Colonic mucosa (tissue), 4 donors: ENCODE data around the gene UCKL1. TPM values are rescaled to one million over a fixed set of nuclear protein-coding genes. Genes with fewer than 3 reads are reported as not detected.

Source experiments
- DNase-seq: peaks from one replicate; pipeline ENCODE4 v3.0.0-alpha.2; 2020
- H3K27ac ChIP-seq: fragments of 200-600 bp; one replicate; pipeline ENCODE4 v1.8.0; 2021
- H3K27me3 ChIP-seq: fragments of 200-600 bp; one replicate; pipeline ENCODE4 v1.8.0; 2021
- H3K36me3 ChIP-seq: fragments of 200-600 bp; one replicate; pipeline ENCODE4 v1.8.0; 2021
- H3K4me1 ChIP-seq: fragments of 200-600 bp; one replicate; pipeline ENCODE4 v1.8.0; 2021; ENCODE audit warnings: mild to moderate bottlenecking
- H3K4me3 ChIP-seq: fragments of 200-600 bp; one replicate; pipeline ENCODE4 v1.8.0; 2021
- H3K9ac ChIP-seq, 2 donors: one replicate each; pipeline ENCODE4 v1.7.0; 2013; ENCODE audit warnings: control low read depth in 2 of 2, low read depth in 2 of 2, low read length in 2 of 2
- H3K9me3 ChIP-seq: fragments of 200-600 bp; one replicate; pipeline ENCODE4 v1.8.0; 2021
- intact Hi-C: fragments of 100-400 bp; cut with DNase I; formaldehyde crosslinking; loops from one replicate; pipeline ENCODE4 v1.14.1; 2022
- total RNA-seq, 2 donors: library from RNA; stranded (reverse); fragmentation: NEBNext Ultra II Directional in 1 of 2; extraction: Animal tissue kit (Norgen Biotek cat#: 25700) in 1 of 2; gene quantifications; one replicate each; pipeline ENCODE4 v1.2.1, GENCODE V29; 2021
- TF ChIP-seq, protein P1 (sequence below): fragments of 200-600 bp; IDR thresholded peaks from one replicate; pipeline ENCODE4 v1.8.0; 2022; ENCODE audit warnings: antibody characterized with exemption, mild to moderate bottlenecking
- donor health status: healthy.
- donor health status: DM: no; HTN: no; CAD: no.
- donor health status: DM: no; HTN: no; CAD: no.

Gene UCKL1
- total RNA-seq, 2 donors from 2014 or later, result 33.6 to 49.5 TPM

DNA sequence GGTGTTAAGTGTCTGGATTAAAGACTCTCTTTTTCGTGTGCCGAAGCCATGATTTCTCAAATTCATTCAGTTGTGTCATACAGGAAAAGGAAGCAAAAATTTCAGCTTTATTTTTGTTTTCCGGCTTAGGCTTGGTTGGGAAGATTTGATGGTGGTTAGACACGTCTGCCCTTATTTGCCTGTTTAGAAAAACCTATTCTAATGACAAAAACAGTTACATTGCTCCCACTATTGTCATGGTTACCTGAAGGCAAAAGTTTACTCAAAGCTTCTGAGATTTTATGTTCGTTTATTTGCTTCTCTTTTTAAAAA, 60.3 kb downstream of the UCKL1 start:
- Histone ChIP-seq H3K27ac (peak overlapping the region; percentile 91), H3K27me3 (no peaks in the 10 kb centered on the region), H3K9ac (peak overlapping the region; percentile 70 to 82), H3K4me1 (peaks cover 9% of the 10 kb centered on the region), H3K9me3 (no peaks in the 10 kb centered on the region), H3K36me3 (no peaks in the 10 kb centered on the region), H3K4me3 (peak overlapping the region; percentile 56)
- TF ChIP-seq, protein P1, sequence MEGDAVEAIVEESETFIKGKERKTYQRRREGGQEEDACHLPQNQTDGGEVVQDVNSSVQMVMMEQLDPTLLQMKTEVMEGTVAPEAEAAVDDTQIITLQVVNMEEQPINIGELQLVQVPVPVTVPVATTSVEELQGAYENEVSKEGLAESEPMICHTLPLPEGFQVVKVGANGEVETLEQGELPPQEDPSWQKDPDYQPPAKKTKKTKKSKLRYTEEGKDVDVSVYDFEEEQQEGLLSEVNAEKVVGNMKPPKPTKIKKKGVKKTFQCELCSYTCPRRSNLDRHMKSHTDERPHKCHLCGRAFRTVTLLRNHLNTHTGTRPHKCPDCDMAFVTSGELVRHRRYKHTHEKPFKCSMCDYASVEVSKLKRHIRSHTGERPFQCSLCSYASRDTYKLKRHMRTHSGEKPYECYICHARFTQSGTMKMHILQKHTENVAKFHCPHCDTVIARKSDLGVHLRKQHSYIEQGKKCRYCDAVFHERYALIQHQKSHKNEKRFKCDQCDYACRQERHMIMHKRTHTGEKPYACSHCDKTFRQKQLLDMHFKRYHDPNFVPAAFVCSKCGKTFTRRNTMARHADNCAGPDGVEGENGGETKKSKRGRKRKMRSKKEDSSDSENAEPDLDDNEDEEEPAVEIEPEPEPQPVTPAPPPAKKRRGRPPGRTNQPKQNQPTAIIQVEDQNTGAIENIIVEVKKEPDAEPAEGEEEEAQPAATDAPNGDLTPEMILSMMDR, result no peak
- intact Hi-C loops, result no loop called here
- DNase-seq, result no peak

DNA sequence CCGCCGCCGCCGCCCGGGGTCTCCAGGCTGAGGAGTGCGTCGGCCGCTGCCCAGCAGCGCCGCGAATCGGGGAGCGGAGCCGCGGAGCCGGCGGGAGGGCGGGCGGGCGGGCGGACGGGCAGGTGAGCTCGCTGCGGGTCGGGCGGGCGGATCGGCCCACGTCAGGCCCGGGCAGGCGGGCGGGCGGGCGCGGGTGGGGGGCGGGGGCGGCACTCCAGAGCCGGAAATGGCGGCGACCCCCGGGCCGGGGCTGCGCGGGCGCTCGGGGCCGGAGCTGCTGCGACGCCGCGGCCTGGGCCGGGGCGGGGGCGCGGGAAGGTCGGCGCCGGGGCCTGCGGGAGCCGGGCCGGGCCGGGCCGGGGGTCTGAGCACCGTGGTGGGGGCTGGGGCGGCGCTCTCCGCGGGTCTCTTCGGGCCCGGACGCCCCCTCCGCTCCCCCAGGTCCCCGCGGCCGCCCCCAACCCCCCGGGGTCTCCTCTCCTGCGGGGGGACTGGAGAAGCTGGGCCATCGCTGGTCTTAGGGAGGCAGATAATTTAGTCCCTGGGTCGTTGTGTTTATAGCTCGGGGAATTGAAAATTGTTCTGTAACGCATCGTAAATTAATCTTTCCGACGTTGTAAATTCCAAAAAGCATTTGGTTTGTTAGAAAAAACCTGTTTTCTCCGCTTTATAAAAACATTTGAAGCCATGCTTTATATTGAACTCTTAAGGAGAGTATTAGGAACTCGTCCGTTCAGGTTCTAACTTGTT, 60.8 kb downstream of the UCKL1 start:
- Histone ChIP-seq H3K9me3 (no peaks in the 10 kb centered on the region), H3K36me3 (peaks cover 4% of the 10 kb centered on the region), H3K4me3 (peak overlapping the region; percentile 56), H3K4me1 (peaks cover 9% of the 10 kb centered on the region), H3K9ac (peak overlapping the region; percentile 64 to 82), H3K27me3 (no peaks in the 10 kb centered on the region), H3K27ac (peak overlapping the region; percentile 91)
- no peak for DNase-seq
- TF ChIP-seq, protein P1, result no peak
- intact Hi-C loops, result no loop called here

DNA sequence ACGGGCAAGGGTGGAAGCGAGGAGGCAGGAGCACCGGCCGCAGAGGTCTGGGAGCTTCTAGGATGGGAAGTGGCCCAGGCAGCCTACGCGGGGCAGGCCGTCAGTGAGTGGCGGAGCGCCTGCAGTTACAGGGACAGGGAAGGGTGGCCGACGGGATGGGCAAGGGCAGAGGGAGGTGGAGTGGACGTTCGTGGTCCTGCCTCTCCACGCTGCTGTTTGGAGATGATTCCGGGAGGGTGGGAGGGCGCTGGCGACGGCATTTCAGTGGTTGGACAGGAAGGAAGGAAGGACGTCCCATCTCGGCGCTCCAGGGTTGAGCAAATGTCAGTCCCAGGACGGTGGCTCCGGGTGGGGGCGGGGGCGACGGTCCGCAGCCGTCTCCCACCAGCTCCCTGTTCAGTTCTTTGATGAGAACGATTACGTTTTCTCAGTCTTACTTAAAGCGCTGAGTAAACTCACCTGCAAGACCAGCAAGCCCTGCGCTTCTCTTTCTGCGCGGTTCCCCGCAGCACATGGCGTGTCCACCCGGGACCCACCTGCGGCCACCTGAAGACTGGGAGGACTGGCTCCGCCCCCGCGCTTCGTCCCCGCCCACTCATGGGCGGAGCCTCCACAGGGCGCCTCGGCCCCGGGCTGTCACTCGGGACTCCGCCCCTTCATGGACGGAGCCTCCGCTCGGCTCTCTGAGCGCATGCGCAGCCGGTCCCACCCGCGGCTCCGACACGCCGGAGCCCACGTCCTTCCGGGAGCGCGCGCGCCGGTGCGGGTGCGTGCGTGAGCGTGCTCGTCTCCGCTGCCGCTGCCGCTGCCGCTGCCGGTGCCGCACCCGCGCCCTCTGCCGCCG, 61.6 kb downstream of the UCKL1 start, which contains the start of gene DNAJC5:
TSS of gene DNAJC5 (plus strand) at position 769 of the 844 bp plus-strand sequence. CDS start 33,220 bp downstream, outside the sequence.
- Histone ChIP-seq H3K27me3 (no peaks in the 10 kb centered on the region), H3K9me3 (no peaks in the 10 kb centered on the region), H3K36me3 (peaks cover 7% of the 10 kb centered on the region), H3K27ac (peak within 1 kb of the TSS; percentile 91), H3K4me3 (peak within 1 kb of the TSS; percentile 56), H3K9ac (peak within 1 kb of the TSS; percentile 67 to 82), H3K4me1 (peaks cover 9% of the 10 kb centered on the region)
- intact Hi-C loops, result no loop called here
- peak; percentile 96 for DNase-seq
- TF ChIP-seq, protein P1, result no peak

DNA sequence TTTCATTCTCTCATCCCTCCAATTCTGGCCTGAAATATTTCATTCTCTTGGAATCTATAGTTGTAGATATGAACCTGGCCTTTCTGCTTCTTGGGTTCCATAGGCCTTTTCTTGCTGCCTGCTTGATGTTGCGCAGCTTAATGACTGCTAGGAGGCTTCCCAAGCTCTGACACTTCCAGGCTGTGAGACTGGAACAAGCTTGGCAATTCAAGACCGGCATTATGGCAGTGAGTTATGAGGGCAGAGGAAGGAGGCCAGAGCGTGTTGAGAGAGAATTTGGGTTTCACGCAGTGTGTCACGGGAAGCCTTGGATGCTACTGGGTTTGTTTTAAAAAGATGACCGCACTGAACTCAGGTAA, 62.2 kb downstream of the UCKL1 start:
- peaks cover 8% of the 10 kb centered on the region for H3K36me3 ChIP-seq
- peaks cover 9% of the 10 kb centered on the region for H3K4me1 ChIP-seq
- no peaks in the 10 kb centered on the region for H3K9me3 ChIP-seq
- H3K9ac ChIP-seq, result peak overlapping the region; percentile 27 to 67
- no peak overlapping the region for H3K27ac ChIP-seq
- H3K27me3 ChIP-seq, result no peaks in the 10 kb centered on the region
- intact Hi-C loops, result no loop called here
- TF ChIP-seq, protein P1, result no peak
- peak overlapping the region; percentile 50 for H3K4me3 ChIP-seq
- DNase-seq, result no peak

DNA sequence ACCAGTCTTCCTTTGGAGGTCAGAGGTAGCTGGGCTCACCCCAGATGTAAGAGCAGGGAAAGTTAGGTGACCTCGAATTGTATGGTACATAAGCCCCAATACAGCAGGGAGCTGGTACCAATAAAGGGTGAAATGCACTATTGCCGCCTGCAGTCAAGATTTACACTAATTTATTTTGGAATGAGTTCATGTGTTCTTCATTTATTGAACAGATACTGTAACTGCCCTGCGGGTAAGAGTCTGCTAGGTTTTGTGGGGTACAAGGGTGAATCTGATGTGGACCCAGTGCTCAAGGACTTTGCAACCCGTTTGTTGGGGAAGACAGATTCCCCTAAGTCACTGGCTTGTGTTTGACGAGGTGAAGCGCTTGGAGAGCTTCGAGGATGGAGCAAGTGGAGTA, 63.8 kb downstream of the UCKL1 start:
- Histone ChIP-seq H3K27ac (no peak overlapping the region), H3K4me1 (peaks cover 9% of the 10 kb centered on the region), H3K9ac (no peak overlapping the region), H3K4me3 (no peak overlapping the region), H3K36me3 (peaks cover 12% of the 10 kb centered on the region), H3K27me3 (no peaks in the 10 kb centered on the region), H3K9me3 (no peaks in the 10 kb centered on the region)
- intact Hi-C loops, result no loop called here
- DNase-seq, result no peak
- TF ChIP-seq, protein P1, result no peak
